Stomach (tissue), 9 donors: Measurements from ENCODE around the gene CCSAP. TPM values are rescaled to one million over a fixed set of nuclear protein-coding genes. Genes with fewer than 3 reads are reported as not detected.

ENCODE experiments used
- DNase-seq, 2 donors: peaks; one replicate each; pipeline versions ENCODE4 v3.0.0 to v3.0.0-alpha.2; 2013 to 2019
- H3K27ac ChIP-seq, 5 donors: fragments of 200-600 bp in 4 of 5; sonication (generic) in 4 of 5; one replicate each; pipeline ENCODE4 v1.5.1; 2013 to 2019; ENCODE audit warnings: mild to moderate bottlenecking in 1 of 5, moderate library complexity in 1 of 5
- H3K27me3 ChIP-seq, 3 donors: fragments of 200-600 bp; sonication (generic); one replicate each; pipeline ENCODE4 v1.5.1; 2017 to 2019; ENCODE audit warnings: mixed run types in 1 of 3
- H3K36me3 ChIP-seq, 4 donors: fragments of 200-600 bp; sonication (generic); 1 replicate in 3 of 4; 2 replicates in 1 of 4; pipeline ENCODE4 v1.5.1; 2016 to 2019
- H3K4me1 ChIP-seq, 4 donors: fragments of 200-600 bp; sonication (generic); one replicate each; pipeline ENCODE4 v1.5.1; 2016 to 2019
- H3K4me3 ChIP-seq, 4 donors: fragments of 200-600 bp; sonication (generic) in 3 of 4; one replicate each; pipeline ENCODE4 v1.5.1; 2016 to 2019; ENCODE audit warnings: mild to moderate bottlenecking in 1 of 4
- H3K9me3 ChIP-seq, 4 donors: fragments of 200-600 bp; sonication (generic); one replicate each; pipeline ENCODE4 v1.5.1; 2016 to 2019
- CTCF ChIP-seq, 7 experiments: fragments of 450-650 bp in 4 of 7; fragments of 200-600 bp in 3 of 7; sonication (generic) in 3 of 7; IDR thresholded peaks; one replicate each; pipeline ENCODE4 v1.5.1; 2016 to 2019; ENCODE audit warnings: antibody characterized with exemption in 7 of 7, control low read depth in 2 of 7, mild to moderate bottlenecking in 1 of 7
- EP300 ChIP-seq: sonication (generic); formaldehyde crosslinking; IDR thresholded peaks from one replicate; pipeline ENCODE4 v1.6.1; 2017; ENCODE audit warnings: antibody characterized with exemption
- POLR2A ChIP-seq, 4 donors: fragments of 450-650 bp; IDR thresholded peaks; one replicate each; pipeline ENCODE4 v1.6.1; 2016; ENCODE audit warnings: antibody characterized with exemption in 4 of 4, control low read depth in 2 of 4, mild to moderate bottlenecking in 1 of 4, moderate library complexity in 1 of 4
- POLR2AphosphoS5 ChIP-seq, 3 donors: sonication (generic); formaldehyde crosslinking; IDR thresholded peaks; one replicate each; pipeline ENCODE4 v1.6.1; 2016; ENCODE audit warnings: antibody characterized with exemption in 3 of 3
- WGBS, 5 donors: extraction: QIAGEN DNeasy Blood & Tissue Kit in 3 of 5; methylation state at CpG; one replicate each; pipeline versions ENCODE4 v1.1.5 to v1.1.7; 2013 to 2018; 5-methylcytosine and 5-hydroxymethylcytosine counted together
- intact Hi-C: fragments of 100-400 bp; cut with DNase I; formaldehyde crosslinking; loops from one replicate; pipeline ENCODE4 v1.15.1; 2023; ENCODE audit warnings: low total_unique reads
- polyA plus RNA-seq, 3 donors: library from polyadenylated mRNA; stranded (reverse); fragments of 200-250 nt; gene quantifications; one replicate each; pipeline ENCODE4 v1.2.3, GENCODE V29; 2013
- total RNA-seq, 5 donors: library from RNA; depleted of rRNA; stranded (reverse); fragments of >200 nt; gene quantifications; one replicate each; pipeline versions ENCODE4 v1.1.0 to v1.2.3, GENCODE V29; 2014 to 2016
- donor health status: healthy with polysubstance abuse.
- donor health status: Bipolar disorder and iron deficiency.
- donor health status: healthy.

Gene CCSAP
- total and polyA plus RNA-seq, 8 donors: 0.61 to 10.5 (median 3.4) TPM

DNA sequence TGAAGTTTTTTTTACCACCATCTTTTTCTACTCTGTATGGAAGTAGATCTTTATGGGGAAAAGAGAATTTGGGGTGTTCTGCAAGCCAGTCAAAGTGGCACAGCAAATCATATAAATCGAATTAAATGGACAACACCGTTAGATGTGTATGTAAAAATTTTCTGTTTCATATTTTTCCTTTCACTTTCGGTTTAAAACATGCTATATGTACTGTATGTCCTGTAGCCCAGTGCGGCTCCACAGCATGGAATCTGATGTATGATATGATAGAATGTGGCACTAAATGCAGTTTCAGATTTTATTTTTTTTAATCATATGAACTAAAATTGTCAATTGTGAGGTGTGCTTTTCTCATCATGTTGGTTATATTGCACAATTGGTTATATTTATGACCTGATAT, 39.0 kb downstream of the CCSAP start:
- TF ChIP-seq CTCF (IDR thresholded peaks at IDR 0.05): no peak
- intact Hi-C loops: no loop called here
- Histone ChIP-seq H3K36me3 (peaks cover 27 to 94% (median 90%) of the 10 kb centered on the region in 4 donors), H3K4me1 (peaks cover 0 to 4% (median 0%) of the 10 kb centered on the region in 4 donors), H3K27me3 (no peaks in the 10 kb centered on the region), H3K4me3 (no peak overlapping the region), H3K27ac (no peak overlapping the region), H3K9me3 (no peaks in the 10 kb centered on the region)
- WGBS, 5 donors: 90 to 94% (median 91%) methylated on average over 4 of the region's 4 CpGs
- DNase-seq: no peak

DNA sequence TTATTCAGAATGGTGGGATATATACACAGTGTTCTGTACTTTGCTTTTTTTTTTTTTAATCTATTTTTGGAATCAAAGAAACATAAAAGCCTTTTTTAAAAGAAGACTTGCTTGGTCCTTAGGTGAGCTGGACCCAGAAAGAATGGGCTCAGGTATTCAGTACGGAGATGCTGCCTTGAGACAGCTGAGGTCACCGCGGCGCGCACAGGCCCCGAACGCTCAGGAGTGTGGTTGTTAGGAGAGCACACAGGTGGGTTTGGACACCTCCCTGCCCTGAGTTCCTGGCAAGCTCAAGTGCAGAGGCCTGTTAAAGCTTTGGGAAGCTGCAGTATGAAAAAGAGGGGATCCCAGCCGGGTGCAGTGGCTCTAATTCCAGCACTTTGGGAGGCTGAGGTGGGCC, 40.1 kb downstream of the CCSAP start:
- WGBS, 5 donors: 92 to 99% (median 96%) methylated on average over 8 of the region's 8 CpGs
- intact Hi-C loops: no loop called here

GRCh38 chr1:229300099-229300757, 42.6 kb downstream of the CCSAP start:
- H3K36me3 ChIP-seq: peaks cover 29 to 95% (median 86%) of the 10 kb centered on the region in 4 donors
- H3K27ac ChIP-seq: no peak overlapping the region
- intact Hi-C loops: no loop called here
- no peak overlapping the region for H3K4me3 ChIP-seq
- DNase-seq: no peak
- TF ChIP-seq POLR2A (IDR thresholded peaks at IDR 0.05): no peak
- no peak for TF ChIP-seq POLR2AphosphoS5 (IDR thresholded peaks at IDR 0.05)
- TF ChIP-seq CTCF (IDR thresholded peaks at IDR 0.05): no peak
- no peak for TF ChIP-seq EP300
- H3K27me3 ChIP-seq: no peaks in the 10 kb centered on the region
- peaks cover 0 to 12% (median 0%) of the 10 kb centered on the region in 4 donors for H3K4me1 ChIP-seq
- 76 to 92% (median 87%) methylated on average over 6 of the region's 6 CpGs for WGBS, 5 donors
- H3K9me3 ChIP-seq: no peaks in the 10 kb centered on the region

More for the DNA sequence above, 40.1 kb downstream of the CCSAP start:
- no peak for DNase-seq
- Histone ChIP-seq H3K36me3 (peaks cover 29 to 94% (median 86%) of the 10 kb centered on the region in 4 donors), H3K9me3 (no peaks in the 10 kb centered on the region), H3K4me3 (no peak overlapping the region), H3K27me3 (no peaks in the 10 kb centered on the region), H3K4me1 (peaks cover 0 to 4% (median 0%) of the 10 kb centered on the region in 4 donors), H3K27ac (no peak overlapping the region)
- TF ChIP-seq EP300 (no peak), POLR2A (IDR thresholded peaks at IDR 0.05) (no peak), POLR2AphosphoS5 (IDR thresholded peaks at IDR 0.05) (no peak), CTCF (IDR thresholded peaks at IDR 0.05) (no peak)

DNA sequence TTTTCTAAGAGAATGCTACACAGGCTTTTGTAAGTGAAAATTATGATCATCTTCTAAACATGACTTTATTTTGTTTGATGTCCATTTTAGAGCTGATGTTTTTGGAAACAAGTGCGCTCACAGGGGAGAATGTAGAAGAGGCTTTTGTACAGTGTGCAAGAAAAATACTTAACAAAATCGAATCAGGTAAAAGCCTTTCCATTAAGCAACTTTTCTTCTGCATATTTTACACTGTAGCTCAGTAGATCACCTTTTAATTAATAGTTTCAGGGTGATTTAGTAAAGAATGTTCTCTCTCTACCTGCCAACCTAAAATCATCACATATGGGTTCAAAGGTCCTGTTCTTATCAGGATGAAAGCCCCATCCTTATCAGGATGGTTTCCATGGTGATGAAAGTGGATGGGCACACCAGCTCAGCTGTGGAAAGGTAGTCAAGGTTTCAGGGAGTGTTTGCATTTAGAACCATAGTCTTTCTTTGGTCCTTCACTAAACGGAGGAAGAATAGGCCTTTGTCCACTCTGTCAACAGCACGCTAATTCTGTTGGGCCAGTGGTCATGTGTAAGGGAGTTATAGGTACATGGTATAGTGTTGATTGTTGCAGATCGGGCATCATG, 43.9 kb downstream of the CCSAP start:
- TF ChIP-seq CTCF (IDR thresholded peaks at IDR 0.05) (no peak), POLR2AphosphoS5 (IDR thresholded peaks at IDR 0.05) (no peak), EP300 (no peak), POLR2A (IDR thresholded peaks at IDR 0.05) (no peak)
- 66 to 83% (median 74%) methylated on average over 5 of the region's 5 CpGs for WGBS, 5 donors
- no peaks in the 10 kb centered on the region for H3K27me3 ChIP-seq
- no peak overlapping the region for H3K4me3 ChIP-seq
- H3K9me3 ChIP-seq: no peaks in the 10 kb centered on the region
- no peak overlapping the region for H3K27ac ChIP-seq
- peak in 1 of 2 donors; percentile 25 for DNase-seq
- intact Hi-C loops: no loop called here
- peaks cover 0 to 12% (median 0%) of the 10 kb centered on the region in 4 donors for H3K4me1 ChIP-seq
- peaks cover 22 to 83% (median 74%) of the 10 kb centered on the region in 4 donors for H3K36me3 ChIP-seq
